SK-N-SH (cell line): ENCODE measurements around the gene EDN3. TPM values are rescaled to one million over a fixed set of nuclear protein-coding genes. Genes with fewer than 3 reads are reported as not detected.

Experiments used
- CTCF ChIA-PET: fragments of 300-600, 350-600 bp; formaldehyde crosslinking; extraction: SDS; loops from one replicate; lab custom pipeline; 2021; lab: Yijun Ruan, JAX
- POLR2A ChIA-PET: fragments of 350-600 bp; sonication (Branson Sonifier 250); formaldehyde crosslinking; extraction: SDS; loops from one replicate; lab custom pipeline; 2020; ENCODE audit warnings: antibody characterized with exemption, inconsistent platforms; lab: Yijun Ruan, JAX
- DNase-seq: peaks from one replicate; pipeline ENCODE4 v3.0.0; 2012
- H2AFZ ChIP-seq: fragments of 200-600 bp; sonication (generic); 2 replicates; pipeline ENCODE4 v1.8.1; 2016; ENCODE audit warnings: antibody characterized with exemption, mild to moderate bottlenecking, low read depth
- H3F3A ChIP-seq: fragments of 200-600 bp; sonication (generic); replicated peaks from 2 replicates; pipeline ENCODE3; 2016; ENCODE audit warnings: antibody characterized with exemption, mild to moderate bottlenecking; ENCODE audit not compliant: insufficient read depth
- H3K27ac ChIP-seq, 2 experiments: fragments of 200-500 bp in 1 of 2; fragments of 200-600 bp in 1 of 2; sonication (Bioruptor generic) in 1 of 2; sonication (generic), shearing (Covaris generic) in 1 of 2; 2 replicates each; pipeline versions ENCODE4 v1.5.1 to v1.6.1; 2014 to 2016; ENCODE audit warnings: low read depth in 2 of 2, inconsistent platforms in 1 of 2, low read length in 1 of 2, mild to moderate bottlenecking in 1 of 2, mixed read lengths in 1 of 2
- H3K27me3 ChIP-seq: fragments of 200-600 bp; sonication (generic), shearing (Covaris generic); 2 replicates; pipeline ENCODE4 v1.6.1; 2016; ENCODE audit warnings: mixed run types; ENCODE audit not compliant: insufficient read depth
- H3K36me3 ChIP-seq, 2 experiments: fragments of 200-500 bp in 1 of 2; fragments of 200-600 bp in 1 of 2; sonication (Bioruptor generic) in 1 of 2; sonication (generic) in 1 of 2; replicated peaks in 1 of 2; 2 replicates each; pipeline versions ENCODE3 to v1.5.1; 2014 to 2016; ENCODE audit warnings: low read length in 1 of 2, mild to moderate bottlenecking in 1 of 2; ENCODE audit not compliant: insufficient read depth in 2 of 2, control insufficient read depth in 1 of 2
- H3K4me1 ChIP-seq, 2 experiments: fragments of 200-500 bp in 1 of 2; fragments of 200-600 bp in 1 of 2; sonication (Bioruptor generic) in 1 of 2; sonication (generic), shearing (Covaris generic) in 1 of 2; 2 replicates each; pipeline versions ENCODE4 v1.5.1 to v1.6.1; 2014 to 2016; ENCODE audit warnings: low read depth in 1 of 2, low read length in 1 of 2, mixed run types in 1 of 2; ENCODE audit not compliant: insufficient read depth in 2 of 2, control insufficient read depth in 1 of 2
- H3K4me2 ChIP-seq: fragments of 200-600 bp; sonication (generic), shearing (Covaris generic); 2 replicates; pipeline ENCODE4 v1.6.1; 2017; ENCODE audit warnings: mixed run types
- H3K4me3 ChIP-seq, 2 experiments: fragments of 200-500 bp in 1 of 2; fragments of 200-600 bp in 1 of 2; sonication (Bioruptor generic) in 1 of 2; sonication (generic), shearing (Covaris generic) in 1 of 2; 2 replicates each; pipeline versions ENCODE4 v1.5.1 to v1.8.1; 2014 to 2016; ENCODE audit warnings: low read depth in 2 of 2, inconsistent platforms in 1 of 2, low read length in 1 of 2, mild to moderate bottlenecking in 1 of 2, mixed read lengths in 1 of 2, moderate library complexity in 1 of 2
- H3K79me2 ChIP-seq: fragments of 200-600 bp; sonication (generic); 2 replicates; pipeline ENCODE4 v1.8.1; 2017; ENCODE audit warnings: mild to moderate bottlenecking; ENCODE audit not compliant: insufficient read depth
- H3K9ac ChIP-seq: fragments of 200-600 bp; sonication (generic); 2 replicates; pipeline ENCODE4 v1.6.1; 2017; ENCODE audit warnings: mixed run types
- H3K9me2 ChIP-seq: fragments of 200-600 bp; sonication (generic); 2 replicates; pipeline ENCODE4 v1.6.1; 2017; ENCODE audit warnings: mixed run types
- H3K9me3 ChIP-seq: fragments of 200-600 bp; sonication (generic); 2 replicates; pipeline ENCODE4 v1.6.1; 2017; ENCODE audit warnings: mixed run types, mild to moderate bottlenecking, moderate library complexity
- H4K20me1 ChIP-seq: fragments of 200-600 bp; sonication (generic); 2 replicates; pipeline ENCODE4 v1.6.1; 2017; ENCODE audit warnings: mild to moderate bottlenecking, mixed run types; ENCODE audit not compliant: insufficient read depth
- ELF1 ChIP-seq: IDR thresholded peaks from 2 replicates; pipeline ENCODE4 v1.4.0; 2012
- EP300 ChIP-seq, 2 experiments: IDR thresholded peaks; 2 replicates each; pipeline versions ENCODE4 v1.4.0 to v1.6.1; 2012; ENCODE audit warnings: borderline replicate concordance in 1 of 2, low read depth in 1 of 2, low read length in 1 of 2
- FOSL2 ChIP-seq: IDR thresholded peaks from 2 replicates; pipeline ENCODE4 v1.4.0; 2012; ENCODE audit warnings: low read depth, mild to moderate bottlenecking, moderate library complexity, borderline replicate concordance
- FOXJ3 ChIP-seq: sonication (generic); formaldehyde crosslinking; IDR thresholded peaks from 2 replicates; pipeline ENCODE4 v1.5.1; 2020; ENCODE audit warnings: mild to moderate bottlenecking, missing genetic modification reagents
- JUND ChIP-seq: IDR thresholded peaks from 2 replicates; pipeline ENCODE4 v1.4.0; 2012
- NFIC ChIP-seq: IDR thresholded peaks from 2 replicates; pipeline ENCODE4 v1.4.0; 2012; ENCODE audit warnings: borderline replicate concordance
- POLR2AphosphoS5 ChIP-seq: IDR thresholded peaks from 2 replicates; pipeline ENCODE4 v1.6.1; 2012; ENCODE audit warnings: low read depth, low read length
- REST ChIP-seq: IDR thresholded peaks from 2 replicates; pipeline ENCODE4 v1.6.1; 2012; ENCODE audit warnings: mild to moderate bottlenecking, low read depth, low read length, moderate library complexity
- RFX5 ChIP-seq: IDR thresholded peaks from 2 replicates; pipeline ENCODE4 v1.6.1; 2012; ENCODE audit warnings: mild to moderate bottlenecking, improper control_type of control experiment, low read length
- RXRA ChIP-seq: IDR thresholded peaks from 2 replicates; pipeline ENCODE4 v1.4.0; 2012; ENCODE audit warnings: low read depth, mild to moderate bottlenecking, borderline replicate concordance
- SIN3A ChIP-seq: IDR thresholded peaks from 2 replicates; pipeline ENCODE4 v1.6.1; 2012; ENCODE audit warnings: low read depth, mild to moderate bottlenecking, low read length, moderate library complexity, borderline replicate concordance
- TCF12 ChIP-seq: IDR thresholded peaks from 2 replicates; pipeline ENCODE4 v1.4.0; 2012
- TEAD4 ChIP-seq: IDR thresholded peaks from 2 replicates; pipeline ENCODE4 v1.4.0; 2012; ENCODE audit warnings: mild to moderate bottlenecking, borderline replicate concordance; ENCODE audit not compliant: insufficient read depth
- YY1 ChIP-seq: IDR thresholded peaks from 2 replicates; pipeline ENCODE4 v1.4.0; 2012; ENCODE audit warnings: low read depth, mild to moderate bottlenecking
- WGBS: methylation state at CpG from one replicate; pipeline ENCODE4 v1.1.6; 2017; ENCODE audit warnings: low lambda C conversion rate; 5-methylcytosine and 5-hydroxymethylcytosine counted together
- polyA plus RNA-seq, 3 experiments: library from polyadenylated mRNA; depleted of rRNA; stranded (reverse); fragments of >200 nt; gene quantifications; 2 replicates each; pipeline ENCODE4 v1.2.3, GENCODE V29; 2012
- TF ChIP-seq, protein P1 (sequence below): IDR thresholded peaks from 2 replicates; pipeline ENCODE4; 2012
- TF ChIP-seq, protein P2 (sequence below): fragments of 150-350 bp; IDR thresholded peaks from 2 replicates; pipeline ENCODE4 v1.6.1; 2017; ENCODE audit warnings: antibody characterized with exemption, low read length, low read depth, borderline replicate concordance
- TF ChIP-seq, protein P3 (sequence below): IDR thresholded peaks from 2 replicates; pipeline ENCODE4 v1.4.0; 2012; ENCODE audit warnings: low read depth
- TF ChIP-seq, protein P4 (sequence below): IDR thresholded peaks from 2 replicates; pipeline ENCODE4 v1.4.0; 2012; ENCODE audit warnings: low read depth, borderline replicate concordance

EDN3 gene
- polyA plus RNA-seq, 1 of the 3 experiments (the other 2 are of a cell fraction), result 0.02 TPM

GRCh38 chr20:59325142-59325523, 24.7 kb downstream of the EDN3 start:
- H3K27ac ChIP-seq, result no peak overlapping the region
- CTCF ChIA-PET, result interaction anchor here (1.0 to 1.3 kb wide), 2 partner anchors 75 to 101 kb away, joined by 3 read pairs; no protein-coding TSS in a partner anchor
- WGBS, result 75% methylated on average over 10 of the region's 10 CpGs

GRCh38 chr20:59326188-59326587, 25.8 kb downstream of the EDN3 start:
- no peaks in the 10 kb centered on the region for H3K27me3 ChIP-seq
- no peaks in the 10 kb centered on the region for H3K36me3 ChIP-seq
- peaks cover 0 to 32% of the 10 kb centered on the region in 2 experiments; a peak in 1 of 4 replicates for H3K4me1 ChIP-seq
- 49% methylated on average over 2 of the region's 2 CpGs for WGBS
- no peaks in the 10 kb centered on the region for H3K9me3 ChIP-seq
- no peaks in the 10 kb centered on the region for H4K20me1 ChIP-seq
- CTCF ChIA-PET, result interaction anchor here (0.7 kb wide), 1 partner anchor 20 kb away, joined by 4 read pairs; no protein-coding TSS in a partner anchor
- no peaks in the 10 kb centered on the region for H3F3A ChIP-seq
- no peak overlapping the region for H2AFZ ChIP-seq
- no peaks in the 10 kb centered on the region for H3K79me2 ChIP-seq
- no peaks in the 10 kb centered on the region for H3K9me2 ChIP-seq
- POLR2A ChIA-PET, result no interaction called here
- no peak overlapping the region for H3K4me3 ChIP-seq
- H3K9ac ChIP-seq, result no peak overlapping the region
- no peak for DNase-seq
- H3K27ac ChIP-seq, result no peak overlapping the region
- H3K4me2 ChIP-seq, result no peak overlapping the region
- TF ChIP-seq REST (no peak), SIN3A (no peak), JUND (no peak), RXRA (no peak), TEAD4 (no peak), ELF1 (no peak), TCF12 (no peak), EP300 (IDR thresholded peaks at IDR 0.05; ENCODE audit: borderline replicate concordance in 1 of 2, low read depth in 1 of 2, low read length in 1 of 2) (no peak), YY1 (no peak), POLR2AphosphoS5 (no peak), NFIC (no peak)
- TF ChIP-seq, protein P1, sequence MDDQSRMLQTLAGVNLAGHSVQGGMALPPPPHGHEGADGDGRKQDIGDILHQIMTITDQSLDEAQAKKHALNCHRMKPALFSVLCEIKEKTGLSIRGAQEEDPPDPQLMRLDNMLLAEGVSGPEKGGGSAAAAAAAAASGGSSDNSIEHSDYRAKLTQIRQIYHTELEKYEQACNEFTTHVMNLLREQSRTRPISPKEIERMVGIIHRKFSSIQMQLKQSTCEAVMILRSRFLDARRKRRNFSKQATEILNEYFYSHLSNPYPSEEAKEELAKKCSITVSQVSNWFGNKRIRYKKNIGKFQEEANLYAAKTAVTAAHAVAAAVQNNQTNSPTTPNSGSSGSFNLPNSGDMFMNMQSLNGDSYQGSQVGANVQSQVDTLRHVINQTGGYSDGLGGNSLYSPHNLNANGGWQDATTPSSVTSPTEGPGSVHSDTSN, result no peak
- TF ChIP-seq, protein P2, sequence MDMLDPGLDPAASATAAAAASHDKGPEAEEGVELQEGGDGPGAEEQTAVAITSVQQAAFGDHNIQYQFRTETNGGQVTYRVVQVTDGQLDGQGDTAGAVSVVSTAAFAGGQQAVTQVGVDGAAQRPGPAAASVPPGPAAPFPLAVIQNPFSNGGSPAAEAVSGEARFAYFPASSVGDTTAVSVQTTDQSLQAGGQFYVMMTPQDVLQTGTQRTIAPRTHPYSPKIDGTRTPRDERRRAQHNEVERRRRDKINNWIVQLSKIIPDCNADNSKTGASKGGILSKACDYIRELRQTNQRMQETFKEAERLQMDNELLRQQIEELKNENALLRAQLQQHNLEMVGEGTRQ, result no peak

More at GRCh38 chr20:59325142-59325523, 24.7 kb downstream of the EDN3 start:
- Histone ChIP-seq H2AFZ (no peak overlapping the region), H4K20me1 (no peaks in the 10 kb centered on the region), H3K9ac (no peak overlapping the region), H3K27me3 (no peaks in the 10 kb centered on the region), H3K4me2 (no peak overlapping the region), H3F3A (no peaks in the 10 kb centered on the region), H3K4me3 (no peak overlapping the region), H3K4me1 (peaks cover 0 to 43% of the 10 kb centered on the region in 2 experiments; a peak in 1 of 4 replicates), H3K9me3 (no peaks in the 10 kb centered on the region), H3K36me3 (no peaks in the 10 kb centered on the region), H3K9me2 (no peaks in the 10 kb centered on the region), H3K79me2 (no peaks in the 10 kb centered on the region)
- no peak for TF ChIP-seq ELF1
- TF ChIP-seq, protein P3, sequence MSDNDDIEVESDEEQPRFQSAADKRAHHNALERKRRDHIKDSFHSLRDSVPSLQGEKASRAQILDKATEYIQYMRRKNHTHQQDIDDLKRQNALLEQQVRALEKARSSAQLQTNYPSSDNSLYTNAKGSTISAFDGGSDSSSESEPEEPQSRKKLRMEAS, result no peak
- TF ChIP-seq, protein P1, result no peak
- no peak for TF ChIP-seq FOXJ3
- no peak for TF ChIP-seq FOSL2
- no peak for TF ChIP-seq RFX5
- no peak for TF ChIP-seq EP300 (IDR thresholded peaks at IDR 0.05; ENCODE audit: borderline replicate concordance in 1 of 2, low read depth in 1 of 2, low read length in 1 of 2)
- TF ChIP-seq, protein P4, sequence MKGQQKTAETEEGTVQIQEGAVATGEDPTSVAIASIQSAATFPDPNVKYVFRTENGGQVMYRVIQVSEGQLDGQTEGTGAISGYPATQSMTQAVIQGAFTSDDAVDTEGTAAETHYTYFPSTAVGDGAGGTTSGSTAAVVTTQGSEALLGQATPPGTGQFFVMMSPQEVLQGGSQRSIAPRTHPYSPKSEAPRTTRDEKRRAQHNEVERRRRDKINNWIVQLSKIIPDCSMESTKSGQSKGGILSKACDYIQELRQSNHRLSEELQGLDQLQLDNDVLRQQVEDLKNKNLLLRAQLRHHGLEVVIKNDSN, result no peak
- POLR2A ChIA-PET, result no interaction called here
- DNase-seq, result no peak
